ENCODE measurements around the gene LRP1. TPM values are rescaled to one million over a fixed set of nuclear protein-coding genes. Genes with fewer than 3 reads are reported as not detected.

Gene LRP1
- total and polyA plus RNA-seq, 2 of the 13 experiments (the other 11 are each of a cell fraction or from before 2014, with no cell fraction given): 14.7 to 30.8 TPM

DNA sequence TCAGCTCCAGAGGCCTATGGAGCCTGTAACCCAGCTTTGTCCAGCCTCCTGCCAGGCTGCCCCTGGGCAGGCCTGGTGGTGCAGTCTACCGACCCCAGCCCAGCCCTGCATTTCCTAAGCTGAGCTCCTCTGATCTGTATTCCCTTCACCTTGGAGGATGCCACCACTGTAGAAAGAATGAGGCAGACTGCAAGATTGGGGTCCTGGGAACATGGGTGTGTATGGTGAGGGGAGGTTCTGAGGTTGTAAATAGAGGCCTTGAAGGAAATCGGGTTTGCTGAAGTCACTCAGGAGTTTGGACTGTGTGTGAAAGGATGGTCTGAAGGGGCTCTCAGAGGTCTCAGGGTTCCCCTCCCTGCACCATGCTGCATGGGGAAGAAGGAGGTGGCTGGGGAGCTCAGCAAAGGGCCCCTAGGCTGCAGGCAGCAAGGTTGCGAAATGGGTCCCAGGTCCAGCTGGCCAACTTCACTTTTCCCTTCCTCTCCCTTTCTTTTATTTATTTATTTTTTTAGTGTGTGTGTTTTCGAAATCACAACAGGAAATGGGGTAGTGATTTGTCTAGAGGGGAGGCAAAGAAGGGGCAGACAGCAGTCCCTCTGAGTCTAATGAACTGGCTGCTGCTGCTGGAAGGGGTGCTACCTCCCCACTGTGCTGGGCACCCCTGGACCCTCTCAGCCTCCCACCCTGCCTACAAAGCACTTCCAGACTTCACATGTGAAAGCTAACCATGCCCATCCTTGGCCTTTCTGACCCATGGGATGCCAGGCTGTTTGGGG, 20.4 kb downstream of the LRP1 start (continued):
- TF ChIP-seq, protein P1, sequence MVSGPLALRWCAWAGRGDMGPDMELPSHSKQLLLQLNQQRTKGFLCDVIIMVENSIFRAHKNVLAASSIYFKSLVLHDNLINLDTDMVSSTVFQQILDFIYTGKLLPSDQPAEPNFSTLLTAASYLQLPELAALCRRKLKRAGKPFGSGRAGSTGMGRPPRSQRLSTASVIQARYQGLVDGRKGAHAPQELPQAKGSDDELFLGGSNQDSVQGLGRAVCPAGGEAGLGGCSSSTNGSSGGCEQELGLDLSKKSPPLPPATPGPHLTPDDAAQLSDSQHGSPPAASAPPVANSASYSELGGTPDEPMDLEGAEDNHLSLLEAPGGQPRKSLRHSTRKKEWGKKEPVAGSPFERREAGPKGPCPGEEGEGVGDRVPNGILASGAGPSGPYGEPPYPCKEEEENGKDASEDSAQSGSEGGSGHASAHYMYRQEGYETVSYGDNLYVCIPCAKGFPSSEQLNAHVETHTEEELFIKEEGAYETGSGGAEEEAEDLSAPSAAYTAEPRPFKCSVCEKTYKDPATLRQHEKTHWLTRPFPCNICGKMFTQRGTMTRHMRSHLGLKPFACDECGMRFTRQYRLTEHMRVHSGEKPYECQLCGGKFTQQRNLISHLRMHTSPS (CRISPR knock-in tag; IDR thresholded peaks at IDR 0.05; ENCODE audit: low read depth): no peak
- TF ChIP-seq ZBED4 (CRISPR knock-in tag; IDR thresholded peaks at IDR 0.05; ENCODE audit: borderline replicate concordance): no peak
- no peak for TF ChIP-seq AKAP8 (CRISPR knock-in tag; IDR thresholded peaks at IDR 0.05)
- TF ChIP-seq, protein P2, sequence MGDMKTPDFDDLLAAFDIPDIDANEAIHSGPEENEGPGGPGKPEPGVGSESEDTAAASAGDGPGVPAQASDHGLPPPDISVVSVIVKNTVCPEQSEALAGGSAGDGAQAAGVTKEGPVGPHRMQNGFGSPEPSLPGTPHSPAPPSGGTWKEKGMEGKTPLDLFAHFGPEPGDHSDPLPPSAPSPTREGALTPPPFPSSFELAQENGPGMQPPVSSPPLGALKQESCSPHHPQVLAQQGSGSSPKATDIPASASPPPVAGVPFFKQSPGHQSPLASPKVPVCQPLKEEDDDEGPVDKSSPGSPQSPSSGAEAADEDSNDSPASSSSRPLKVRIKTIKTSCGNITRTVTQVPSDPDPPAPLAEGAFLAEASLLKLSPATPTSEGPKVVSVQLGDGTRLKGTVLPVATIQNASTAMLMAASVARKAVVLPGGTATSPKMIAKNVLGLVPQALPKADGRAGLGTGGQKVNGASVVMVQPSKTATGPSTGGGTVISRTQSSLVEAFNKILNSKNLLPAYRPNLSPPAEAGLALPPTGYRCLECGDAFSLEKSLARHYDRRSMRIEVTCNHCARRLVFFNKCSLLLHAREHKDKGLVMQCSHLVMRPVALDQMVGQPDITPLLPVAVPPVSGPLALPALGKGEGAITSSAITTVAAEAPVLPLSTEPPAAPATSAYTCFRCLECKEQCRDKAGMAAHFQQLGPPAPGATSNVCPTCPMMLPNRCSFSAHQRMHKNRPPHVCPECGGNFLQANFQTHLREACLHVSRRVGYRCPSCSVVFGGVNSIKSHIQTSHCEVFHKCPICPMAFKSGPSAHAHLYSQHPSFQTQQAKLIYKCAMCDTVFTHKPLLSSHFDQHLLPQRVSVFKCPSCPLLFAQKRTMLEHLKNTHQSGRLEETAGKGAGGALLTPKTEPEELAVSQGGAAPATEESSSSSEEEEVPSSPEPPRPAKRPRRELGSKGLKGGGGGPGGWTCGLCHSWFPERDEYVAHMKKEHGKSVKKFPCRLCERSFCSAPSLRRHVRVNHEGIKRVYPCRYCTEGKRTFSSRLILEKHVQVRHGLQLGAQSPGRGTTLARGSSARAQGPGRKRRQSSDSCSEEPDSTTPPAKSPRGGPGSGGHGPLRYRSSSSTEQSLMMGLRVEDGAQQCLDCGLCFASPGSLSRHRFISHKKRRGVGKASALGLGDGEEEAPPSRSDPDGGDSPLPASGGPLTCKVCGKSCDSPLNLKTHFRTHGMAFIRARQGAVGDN (CRISPR knock-in tag; IDR thresholded peaks at IDR 0.05): peak; percentile 74
- TF ChIP-seq ZSCAN12 (CRISPR knock-in tag; IDR thresholded peaks at IDR 0.05): no peak
- TF ChIP-seq, protein P3, sequence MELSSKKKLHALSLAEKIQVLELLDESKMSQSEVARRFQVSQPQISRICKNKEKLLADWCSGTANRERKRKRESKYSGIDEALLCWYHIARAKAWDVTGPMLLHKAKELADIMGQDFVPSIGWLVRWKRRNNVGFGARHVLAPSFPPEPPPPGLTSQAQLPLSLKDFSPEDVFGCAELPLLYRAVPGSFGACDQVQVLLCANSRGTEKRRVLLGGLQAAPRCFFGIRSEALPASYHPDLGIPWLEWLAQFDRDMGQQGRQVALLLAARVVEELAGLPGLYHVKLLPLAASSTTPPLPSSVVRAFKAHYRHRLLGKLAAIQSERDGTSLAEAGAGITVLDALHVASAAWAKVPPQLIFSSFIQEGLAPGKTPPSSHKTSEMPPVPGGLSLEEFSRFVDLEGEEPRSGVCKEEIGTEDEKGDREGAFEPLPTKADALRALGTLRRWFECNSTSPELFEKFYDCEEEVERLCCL (CRISPR knock-in tag; IDR thresholded peaks at IDR 0.05; ENCODE audit: borderline replicate concordance): no peak
- no peak for TF ChIP-seq ZNF451 (CRISPR knock-in tag; IDR thresholded peaks at IDR 0.05)
- TF ChIP-seq ZNF124 (CRISPR knock-in tag; IDR thresholded peaks at IDR 0.05): peak; percentile 72; the same call in 1 of the 2 replicates
- TF ChIP-seq, protein P4, sequence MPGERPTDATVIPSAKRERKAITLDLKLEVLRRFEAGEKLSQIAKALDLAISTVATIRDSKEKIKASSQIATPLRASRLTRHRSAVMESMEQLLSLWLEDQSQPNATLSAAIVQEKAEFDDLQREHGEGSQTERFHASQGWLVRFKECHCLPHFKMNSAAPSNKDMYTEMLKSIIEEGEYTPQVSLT (CRISPR knock-in tag; IDR thresholded peaks at IDR 0.05; ENCODE audit: borderline replicate concordance, low read depth): no peak
- TF ChIP-seq POLR2A (IDR thresholded peaks at IDR 0.05; ENCODE audit: insufficient read depth in 1 of 2, low read depth in 2 of 2, low read length in 2 of 2): no peak; a peak in 1 of 4 replicates
- TF ChIP-seq ZNF556 (CRISPR knock-in tag; IDR thresholded peaks at IDR 0.05; ENCODE audit: borderline replicate concordance): no peak; the same call in 1 of the 2 replicates
- TF ChIP-seq HMGXB4 (CRISPR knock-in tag; IDR thresholded peaks at IDR 0.05; ENCODE audit: borderline replicate concordance in 1 of 2, low read depth in 1 of 2): peak in 1 of 2 experiments; percentile 51; a peak in 1 of 4 replicates

Measured in HepG2 (cell line).